GM12865 (cell line): ENCODE results near the gene ERGIC1.

Experiments used
- DNase-seq: peaks from one replicate; pipeline ENCODE4 v3.0.0; 2010; ENCODE audit warnings: low read depth
- H3K4me3 ChIP-seq: 2 replicates; pipeline ENCODE4 v1.5.1; 2011; ENCODE audit warnings: mild to moderate bottlenecking, low read depth, low read length, control low read depth
- TF ChIP-seq, protein P1 (sequence below): IDR thresholded peaks from 2 replicates; pipeline ENCODE4 v1.5.1; 2011; ENCODE audit warnings: low read length, control low read depth, low read depth, inconsistent platforms; ENCODE audit not compliant: insufficient read depth; ENCODE audit errors: missing control alignments

Gene ERGIC1

DNA sequence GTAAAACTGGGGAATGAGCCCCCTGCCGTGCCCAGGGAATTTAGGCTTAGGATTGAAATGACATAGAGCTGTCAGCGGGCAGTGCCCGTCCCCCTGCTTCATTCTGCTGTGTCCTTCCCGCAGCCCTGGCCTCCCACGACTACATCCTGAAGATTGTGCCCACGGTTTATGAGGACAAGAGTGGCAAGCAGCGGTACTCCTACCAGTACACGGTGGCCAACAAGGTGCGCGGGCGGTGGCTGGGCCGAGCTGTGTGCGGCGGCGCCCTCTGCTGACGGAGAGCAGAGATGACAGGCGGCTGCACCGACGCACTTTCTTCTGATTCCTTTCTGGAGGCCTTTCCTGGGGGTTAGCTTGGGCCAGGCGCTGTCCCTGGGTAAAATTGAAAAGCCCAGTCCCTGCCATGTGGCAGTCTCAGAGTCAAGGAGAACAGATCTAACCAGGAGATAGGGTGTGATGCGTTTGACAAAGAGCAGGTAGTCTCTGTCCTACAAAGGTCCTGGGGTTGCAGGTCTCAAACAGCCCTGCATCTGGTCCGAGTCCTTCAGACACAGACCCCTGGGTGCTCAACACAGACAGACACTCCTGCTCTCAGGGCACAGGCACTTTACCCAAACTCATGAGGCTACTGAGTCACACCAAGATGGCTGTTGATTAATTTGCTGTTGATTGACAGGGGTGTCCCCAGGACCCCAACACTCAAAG, 98.4 kb downstream of the ERGIC1 start:
- TF ChIP-seq, protein P1, sequence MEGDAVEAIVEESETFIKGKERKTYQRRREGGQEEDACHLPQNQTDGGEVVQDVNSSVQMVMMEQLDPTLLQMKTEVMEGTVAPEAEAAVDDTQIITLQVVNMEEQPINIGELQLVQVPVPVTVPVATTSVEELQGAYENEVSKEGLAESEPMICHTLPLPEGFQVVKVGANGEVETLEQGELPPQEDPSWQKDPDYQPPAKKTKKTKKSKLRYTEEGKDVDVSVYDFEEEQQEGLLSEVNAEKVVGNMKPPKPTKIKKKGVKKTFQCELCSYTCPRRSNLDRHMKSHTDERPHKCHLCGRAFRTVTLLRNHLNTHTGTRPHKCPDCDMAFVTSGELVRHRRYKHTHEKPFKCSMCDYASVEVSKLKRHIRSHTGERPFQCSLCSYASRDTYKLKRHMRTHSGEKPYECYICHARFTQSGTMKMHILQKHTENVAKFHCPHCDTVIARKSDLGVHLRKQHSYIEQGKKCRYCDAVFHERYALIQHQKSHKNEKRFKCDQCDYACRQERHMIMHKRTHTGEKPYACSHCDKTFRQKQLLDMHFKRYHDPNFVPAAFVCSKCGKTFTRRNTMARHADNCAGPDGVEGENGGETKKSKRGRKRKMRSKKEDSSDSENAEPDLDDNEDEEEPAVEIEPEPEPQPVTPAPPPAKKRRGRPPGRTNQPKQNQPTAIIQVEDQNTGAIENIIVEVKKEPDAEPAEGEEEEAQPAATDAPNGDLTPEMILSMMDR = peak; percentile 94
- H3K4me3 ChIP-seq = no peak overlapping the region
- peak; percentile 78 for DNase-seq

GRCh38 chr5:172933238-172933637, 99.2 kb downstream of the ERGIC1 start:
- DNase-seq = no peak
- TF ChIP-seq, protein P1 = no peak
- H3K4me3 ChIP-seq = no peak overlapping the region

DNA sequence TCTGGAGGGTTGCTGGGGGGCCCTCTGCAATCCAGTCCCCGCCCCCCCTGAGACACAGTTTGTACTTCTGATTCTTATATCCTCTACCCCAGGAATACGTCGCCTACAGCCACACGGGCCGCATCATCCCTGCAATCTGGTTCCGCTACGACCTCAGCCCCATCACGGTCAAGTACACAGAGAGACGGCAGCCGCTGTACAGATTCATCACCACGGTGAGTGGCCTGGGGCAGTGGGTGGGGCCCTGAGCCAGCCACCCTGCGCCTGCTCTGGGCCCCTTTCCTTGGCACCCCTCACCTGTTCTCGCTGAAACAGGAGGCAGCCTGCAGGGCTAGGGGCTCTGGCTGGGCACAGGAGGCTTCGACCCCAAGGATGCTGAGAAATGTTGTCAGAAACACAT, 101.0 kb downstream of the ERGIC1 start:
- TF ChIP-seq, protein P1 = no peak

DNA sequence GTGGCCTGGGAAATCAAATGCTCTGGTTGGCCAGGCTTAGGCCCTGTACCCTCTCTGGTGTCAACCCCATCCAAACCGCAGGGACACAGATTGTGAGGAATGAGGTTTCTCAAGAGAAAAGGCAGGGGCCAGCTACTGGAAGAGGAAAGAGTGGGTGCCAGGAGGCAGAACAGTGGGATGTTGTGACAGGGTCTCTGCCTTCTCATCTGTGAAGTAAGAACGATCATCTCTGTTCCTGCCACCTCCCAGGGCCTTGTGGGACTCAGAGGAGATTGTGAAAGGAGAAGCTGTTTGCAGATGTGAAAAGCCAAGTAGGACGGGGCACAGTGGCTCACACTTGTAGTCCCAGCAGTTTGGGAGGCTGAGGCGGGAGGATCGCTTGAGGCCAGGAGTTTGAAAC, 102.3 kb downstream of the ERGIC1 start:
- TF ChIP-seq, protein P1 = no peak
- DNase-seq = no peak
- no peak overlapping the region for H3K4me3 ChIP-seq

More for the DNA sequence above, 101.0 kb downstream of the ERGIC1 start:
- no peak for DNase-seq
- no peak overlapping the region for H3K4me3 ChIP-seq

GRCh38 chr5:172939071-172939470, 105.0 kb downstream of the ERGIC1 start:
- DNase-seq = no peak
- no peak overlapping the region for H3K4me3 ChIP-seq
- TF ChIP-seq, protein P1 = peak; percentile 18

DNA sequence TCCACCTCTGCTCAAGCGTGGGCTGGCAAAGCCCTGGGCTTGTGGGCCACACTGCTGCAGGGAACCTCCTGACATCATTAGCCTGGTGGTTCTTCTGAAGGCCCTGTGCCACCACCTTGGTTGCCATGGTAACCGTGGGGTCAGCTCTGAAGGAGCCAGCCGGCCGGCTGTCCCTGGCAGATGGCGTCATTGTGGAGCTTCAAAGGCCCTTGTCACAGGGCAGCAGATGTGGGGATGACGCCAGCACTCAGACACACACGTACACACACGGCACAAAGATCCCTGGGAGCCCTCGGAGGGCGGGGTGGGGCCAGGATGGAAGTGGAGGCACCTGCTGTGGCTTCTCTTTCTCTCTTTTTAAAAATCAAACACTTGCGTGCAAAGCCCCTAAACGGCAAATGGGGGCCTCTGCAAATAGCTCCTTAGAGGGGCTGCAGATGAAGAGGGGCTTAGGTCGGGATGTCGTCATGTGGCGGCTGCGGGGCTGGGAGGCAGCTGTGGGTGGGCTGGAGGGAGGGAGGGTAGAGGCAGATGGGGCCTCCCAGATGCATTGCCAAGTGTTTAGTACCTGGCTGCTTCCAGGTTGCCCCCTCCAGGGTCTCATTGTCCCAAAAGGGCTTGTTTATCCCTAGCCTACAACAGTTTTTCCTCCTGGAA, 105.7 kb downstream of the ERGIC1 start:
- no peak for DNase-seq
- TF ChIP-seq, protein P1 = no peak
- no peak overlapping the region for H3K4me3 ChIP-seq
